Omental fat pad (tissue), 4 donors: ENCODE results near the gene STK38L. TPM values are rescaled to one million over a fixed set of nuclear protein-coding genes. Genes with fewer than 3 reads are reported as not detected.

Source experiments
- ATAC-seq: fragments of 150-250 bp; one replicate; pipeline ENCODE4 v1.9.1; 2016; ENCODE audit warnings: mild to moderate bottlenecking, moderate library complexity; ENCODE audit not compliant: low FRiP score
- DNase-seq: peaks from one replicate; pipeline ENCODE4 v3.0.0-alpha.2; 2019; ENCODE audit warnings: low spot score
- total RNA-seq, 4 donors: library from RNA; depleted of rRNA; stranded (reverse); fragments of >200 nt; gene quantifications; one replicate each; pipeline ENCODE4 v1.1.0, GENCODE V29; 2016
- TF ChIP-seq, protein P1 (sequence below), 3 donors: fragments of 450-650 bp; IDR thresholded peaks; one replicate each; pipeline ENCODE4 v1.5.1; 2016 to 2017; ENCODE audit warnings: antibody characterized with exemption in 3 of 3, mild to moderate bottlenecking in 3 of 3, moderate library complexity in 2 of 3

Gene STK38L
- total RNA-seq, 4 donors from 2014 or later, result 28.1 to 66.4 (median 46.5) TPM

DNA sequence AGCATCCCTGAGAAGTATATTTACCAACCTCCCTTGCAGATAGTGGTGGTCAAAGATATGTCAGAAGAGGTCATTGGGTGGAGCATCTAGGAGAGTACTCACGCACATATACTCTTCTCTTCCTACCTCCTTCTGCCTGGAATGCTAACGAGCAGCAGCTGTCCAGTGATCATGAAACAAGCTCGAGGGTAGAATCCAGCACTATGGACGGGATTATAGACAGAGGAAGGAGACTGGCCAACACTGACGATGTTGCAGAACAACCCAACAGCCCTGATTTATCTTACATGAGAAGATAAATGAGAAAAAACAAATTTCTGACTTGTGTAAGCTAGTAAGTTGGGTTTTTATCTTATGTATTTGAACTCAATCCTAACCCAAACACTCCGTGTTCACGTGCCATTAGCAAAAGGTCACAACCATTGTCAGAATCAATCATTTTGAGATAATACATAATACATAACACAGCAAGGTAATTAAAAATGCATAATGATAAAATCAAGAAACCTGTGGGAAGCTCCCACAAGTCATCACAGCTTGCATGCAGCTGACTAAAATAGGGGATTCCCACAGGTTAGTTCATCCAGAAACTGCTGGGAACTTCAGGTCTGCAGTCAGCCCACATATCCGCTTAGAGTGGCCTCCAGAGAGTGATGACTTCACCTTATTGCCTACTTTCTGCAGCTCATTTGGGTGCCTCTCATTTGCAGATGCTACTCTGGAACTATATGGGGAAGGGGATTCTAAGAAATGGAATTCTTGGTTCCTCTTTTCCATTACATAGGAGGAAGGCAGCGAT is 36.3 kb upstream of the STK38L start:
- ATAC-seq, result peak; percentile 86
- TF ChIP-seq, protein P1, sequence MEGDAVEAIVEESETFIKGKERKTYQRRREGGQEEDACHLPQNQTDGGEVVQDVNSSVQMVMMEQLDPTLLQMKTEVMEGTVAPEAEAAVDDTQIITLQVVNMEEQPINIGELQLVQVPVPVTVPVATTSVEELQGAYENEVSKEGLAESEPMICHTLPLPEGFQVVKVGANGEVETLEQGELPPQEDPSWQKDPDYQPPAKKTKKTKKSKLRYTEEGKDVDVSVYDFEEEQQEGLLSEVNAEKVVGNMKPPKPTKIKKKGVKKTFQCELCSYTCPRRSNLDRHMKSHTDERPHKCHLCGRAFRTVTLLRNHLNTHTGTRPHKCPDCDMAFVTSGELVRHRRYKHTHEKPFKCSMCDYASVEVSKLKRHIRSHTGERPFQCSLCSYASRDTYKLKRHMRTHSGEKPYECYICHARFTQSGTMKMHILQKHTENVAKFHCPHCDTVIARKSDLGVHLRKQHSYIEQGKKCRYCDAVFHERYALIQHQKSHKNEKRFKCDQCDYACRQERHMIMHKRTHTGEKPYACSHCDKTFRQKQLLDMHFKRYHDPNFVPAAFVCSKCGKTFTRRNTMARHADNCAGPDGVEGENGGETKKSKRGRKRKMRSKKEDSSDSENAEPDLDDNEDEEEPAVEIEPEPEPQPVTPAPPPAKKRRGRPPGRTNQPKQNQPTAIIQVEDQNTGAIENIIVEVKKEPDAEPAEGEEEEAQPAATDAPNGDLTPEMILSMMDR (IDR thresholded peaks at IDR 0.05), result no peak
- DNase-seq, result no peak

DNA sequence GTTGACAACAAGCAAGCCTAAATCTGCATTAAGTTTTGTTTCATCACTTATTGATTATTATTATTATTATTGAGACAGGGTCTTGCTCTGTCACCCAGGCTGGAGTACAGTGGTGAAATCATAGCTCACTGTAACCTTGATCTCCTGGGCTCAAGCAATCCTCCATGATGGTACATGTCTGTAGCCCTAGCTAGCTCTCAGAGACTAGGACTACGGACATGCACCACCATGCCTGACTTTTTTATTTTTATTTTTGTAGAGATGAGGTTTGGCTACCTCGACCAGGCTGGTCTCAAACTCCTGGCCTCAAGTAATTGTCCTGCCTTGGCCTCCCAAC is 35.7 kb upstream of the STK38L start:
- no peak for DNase-seq
- ATAC-seq, result no peak
- TF ChIP-seq, protein P1 (IDR thresholded peaks at IDR 0.05), result no peak

DNA sequence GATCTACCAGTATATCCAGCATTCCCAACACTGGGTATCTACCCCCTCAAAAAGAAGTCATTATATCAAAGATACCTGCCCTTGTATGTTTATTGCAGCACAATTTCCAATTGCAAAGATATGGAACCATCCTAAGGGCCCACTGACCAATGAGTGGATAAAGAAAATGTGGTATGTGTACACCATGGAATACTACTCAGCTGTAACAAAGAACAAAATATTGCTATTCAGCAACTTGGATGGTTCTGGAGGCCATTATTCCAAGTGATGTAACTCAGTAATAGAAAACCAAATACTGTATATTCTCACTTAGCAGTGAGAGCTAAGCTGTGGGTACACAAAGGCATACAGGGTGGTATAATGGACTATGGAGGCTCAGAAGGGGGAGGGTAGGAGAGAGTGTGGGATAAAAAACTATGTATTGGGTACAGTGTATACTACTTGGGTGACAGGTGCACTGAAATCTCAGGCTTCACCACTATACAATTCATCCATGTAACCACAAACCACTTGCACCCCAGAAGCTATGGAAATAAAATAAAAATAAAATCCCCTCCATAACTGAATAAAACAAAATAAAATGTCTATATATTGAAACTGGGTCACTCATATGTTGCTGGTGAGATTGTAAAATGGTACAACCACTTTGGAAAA is 34.7 kb upstream of the STK38L start:
- no peak for DNase-seq
- ATAC-seq, result no peak
- TF ChIP-seq, protein P1 (IDR thresholded peaks at IDR 0.05), result no peak

DNA sequence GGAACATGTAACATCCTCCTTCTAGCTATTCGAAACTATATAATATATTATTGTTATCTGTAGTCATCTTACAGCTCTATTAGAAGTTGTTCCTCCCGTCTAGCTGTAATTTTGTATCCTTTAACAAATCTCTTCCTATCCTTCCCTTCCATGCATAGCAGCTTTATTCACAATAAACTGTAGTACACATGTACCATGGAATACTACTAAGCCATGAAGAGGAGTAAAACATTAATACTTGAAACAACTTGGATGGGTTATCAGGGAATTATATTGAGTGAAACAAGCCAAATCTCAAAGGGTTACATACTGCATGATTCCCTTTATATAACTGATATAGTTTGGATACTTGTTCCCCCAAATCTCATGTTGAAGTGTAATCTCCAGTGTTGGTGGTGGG is 33.9 kb upstream of the STK38L start:
- TF ChIP-seq, protein P1 (IDR thresholded peaks at IDR 0.05), result no peak
- ATAC-seq, result no peak
- no peak for DNase-seq

DNA sequence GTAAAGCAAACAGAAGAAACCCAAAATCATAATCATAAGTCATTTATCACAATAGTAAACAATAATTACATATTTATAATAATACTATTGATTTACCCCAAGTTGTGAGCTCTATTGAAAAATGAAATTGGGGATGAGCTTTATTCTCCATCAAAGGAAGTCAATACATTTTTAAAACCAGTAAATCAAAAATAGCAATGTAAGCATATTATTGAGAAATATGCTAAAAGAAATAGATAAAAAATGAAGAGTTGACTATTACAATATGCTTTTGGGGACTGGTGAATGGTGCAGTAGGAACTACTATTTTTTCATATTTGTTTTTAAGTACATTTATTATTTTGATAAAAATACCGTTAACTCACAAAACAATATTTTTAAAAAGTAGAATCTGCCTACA is 31.2 kb upstream of the STK38L start:
- no peak for DNase-seq
- no peak for ATAC-seq
- TF ChIP-seq, protein P1 (IDR thresholded peaks at IDR 0.05), result no peak

DNA sequence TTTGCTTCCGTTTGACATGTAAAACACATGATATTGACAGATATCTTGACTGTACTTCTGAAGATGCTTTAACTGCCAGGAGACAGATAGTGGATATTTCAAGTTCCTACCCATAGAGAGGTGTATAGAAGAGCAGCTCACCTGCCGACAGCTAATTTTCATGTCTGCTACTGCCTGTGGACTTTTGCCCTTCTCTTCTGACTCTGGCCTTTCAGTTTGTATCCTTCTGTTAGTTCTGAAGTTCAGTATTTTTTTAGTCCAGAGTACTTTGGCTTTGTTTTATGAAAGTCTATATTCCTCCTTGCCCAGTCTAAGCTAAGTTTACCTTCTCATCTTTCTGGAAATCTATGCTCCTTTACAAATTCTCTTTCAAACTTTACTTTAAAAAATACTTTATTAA is 30.8 kb upstream of the STK38L start:
- TF ChIP-seq, protein P1 (IDR thresholded peaks at IDR 0.05), result no peak
- ATAC-seq (no peak), DNase-seq (no peak)
